GM18499 (cell line): Measurements from ENCODE around the gene SP140.

Source experiments
- ATAC-seq: cut with Tn5 transposase; IDR thresholded peaks from one replicate; pipeline ENCODE4 v1.9.1; 2021; ENCODE audit warnings: moderate number of reproducible peaks; ENCODE audit not compliant: insufficient read depth, unreplicated experiment

The SP140 gene

DNA sequence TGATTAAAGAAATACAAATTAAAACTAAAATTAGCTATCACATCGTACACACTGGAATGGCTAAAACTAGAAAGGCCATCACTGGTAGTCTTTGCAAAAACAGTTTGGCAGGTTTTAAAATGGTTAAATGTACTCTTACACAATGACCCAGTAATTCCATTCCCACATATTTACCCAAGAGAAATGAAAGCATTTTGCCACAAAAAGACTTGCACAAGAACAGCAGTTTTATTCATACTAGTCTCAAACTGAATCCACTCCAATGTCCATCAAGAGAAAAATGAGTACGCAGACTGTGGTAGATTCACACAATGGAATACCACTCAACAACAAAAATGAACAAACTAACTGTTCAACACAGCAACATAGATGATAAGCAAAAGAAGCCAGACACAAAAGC lies 130.5 kb downstream of the SP140 start:
- ATAC-seq, result no peak

DNA sequence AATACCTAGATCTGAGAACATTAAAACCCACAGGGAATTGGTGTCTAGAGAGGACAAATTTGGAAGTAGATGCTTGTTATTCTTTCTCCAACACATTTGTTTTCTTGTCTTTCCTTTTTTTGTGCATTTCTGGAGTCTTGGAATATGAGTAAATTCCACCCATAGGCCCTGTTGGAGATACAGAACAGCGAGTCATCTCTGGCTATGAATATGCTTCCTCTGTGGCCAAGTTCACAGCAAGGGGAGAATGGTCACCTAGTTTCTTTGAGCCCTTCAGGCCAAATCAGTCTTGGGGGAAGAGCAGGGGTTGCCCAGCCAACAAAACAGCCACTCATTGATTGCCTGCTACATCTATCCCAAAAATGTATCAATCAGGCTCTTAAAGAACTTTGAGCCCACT lies 132.8 kb downstream of the SP140 start:
- no peak for ATAC-seq

GRCh38 chr2:230360028-230360427 lies 134.5 kb downstream of the SP140 start:
- ATAC-seq, result no peak

DNA sequence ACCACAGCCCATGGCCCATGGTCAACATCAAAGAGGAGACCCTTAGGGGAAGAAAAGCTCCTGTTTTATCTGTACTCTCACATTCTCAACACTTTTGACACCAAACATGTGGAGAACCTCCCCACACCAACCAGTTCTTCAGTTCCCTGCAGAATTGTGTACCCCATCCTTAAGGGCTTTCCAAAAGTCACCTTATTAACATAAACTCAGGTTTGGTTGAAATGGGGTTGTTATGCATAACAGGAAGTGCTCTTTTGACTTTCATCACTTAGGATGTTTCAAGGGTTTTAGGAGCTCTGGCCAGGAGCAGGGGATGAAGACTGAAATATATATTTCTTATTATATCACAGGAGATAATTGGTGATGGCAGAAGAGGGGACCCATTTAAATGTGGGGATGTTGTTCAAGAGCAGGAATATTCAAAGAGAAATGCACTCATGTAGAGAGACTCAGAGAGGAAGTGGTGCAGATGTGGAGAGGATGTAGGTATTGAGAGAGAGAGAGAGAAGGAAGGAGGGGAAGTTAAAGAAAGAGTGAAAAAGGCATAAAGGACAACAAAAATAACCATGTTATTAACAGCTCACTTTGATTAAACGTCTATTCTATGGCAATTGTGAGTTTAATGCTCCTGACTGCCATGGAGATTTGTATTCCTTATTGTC lies 136.6 kb downstream of the SP140 start:
- ATAC-seq, result no peak
